Measurements from ENCODE around the gene MEIOSIN. TPM values are rescaled to one million over a fixed set of nuclear protein-coding genes. Genes with fewer than 3 reads are reported as not detected.

The MEIOSIN gene
- polyA plus RNA-seq, 1 donor from 2014 or later = not detected

DNA sequence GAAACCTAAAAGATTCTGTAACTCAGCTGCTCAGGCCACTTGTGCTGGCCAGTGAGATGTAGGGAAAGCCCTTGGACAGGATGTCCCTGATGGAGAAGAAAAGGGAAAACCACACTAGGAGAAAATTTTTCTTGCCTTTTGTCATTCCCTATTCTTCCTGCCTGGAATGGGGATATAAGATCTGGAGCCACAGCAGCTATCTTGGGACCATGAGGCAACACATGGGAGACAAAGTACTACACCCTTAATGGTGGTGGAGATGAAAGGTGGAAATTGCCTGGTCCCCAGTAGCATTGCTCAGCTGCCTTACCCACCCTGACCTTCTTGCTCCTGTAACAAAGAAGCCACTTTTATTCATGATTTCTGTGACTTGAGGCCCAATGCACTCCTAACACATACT, 72.5 kb downstream of the MEIOSIN start:
- H4K20me1 ChIP-seq (ENCODE audit: insufficient read depth) = no peaks in the 10 kb centered on the region

DNA sequence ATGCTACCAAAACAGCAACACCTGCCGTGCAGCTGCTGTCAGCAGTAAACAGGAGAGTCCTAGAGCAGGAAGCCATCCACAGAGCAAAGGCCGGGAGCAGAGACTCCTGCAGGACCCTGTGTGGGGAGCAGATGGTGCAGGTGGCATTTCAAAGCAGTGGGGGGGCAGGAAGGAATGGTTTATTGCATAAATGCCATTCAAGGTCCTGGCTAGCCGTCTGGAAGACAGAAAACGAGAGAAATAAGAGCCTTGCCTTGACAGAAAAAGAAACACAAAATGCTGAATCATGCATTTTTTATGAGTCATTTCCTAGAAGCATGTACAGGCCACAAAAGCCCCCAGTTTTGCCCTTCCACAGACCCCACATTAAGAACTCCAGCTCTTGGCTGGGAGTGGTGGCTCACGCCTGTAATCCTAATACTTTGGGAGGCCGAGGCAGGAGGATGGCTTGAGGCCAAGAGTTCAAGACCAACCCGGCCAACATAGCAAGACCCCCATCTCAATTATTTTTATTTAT, 76.5 kb downstream of the MEIOSIN start:
- Histone ChIP-seq H3K9me2 (ENCODE audit: insufficient read depth, low read length) (no peaks in the 10 kb centered on the region), H3K36me3 (ENCODE audit: insufficient read depth, low read length) (no peaks in the 10 kb centered on the region), H3K4me3 (ENCODE audit: low read length) (no peak overlapping the region), H4K20me1 (ENCODE audit: insufficient read depth) (no peaks in the 10 kb centered on the region), H3K27ac (ENCODE audit: low read length) (no peak overlapping the region), H3K27me3 (ENCODE audit: insufficient read depth, low read depth, low read length) (no peaks in the 10 kb centered on the region), H3K9me3 (ENCODE audit: low read length) (no peaks in the 10 kb centered on the region), H3K79me2 (replicated peaks; ENCODE audit: insufficient read depth, low read length) (no peaks in the 10 kb centered on the region), H3K9ac (ENCODE audit: low read length) (no peak overlapping the region), H2AFZ (ENCODE audit: low read depth, low read length) (no peak overlapping the region), H3K4me2 (ENCODE audit: low read length) (no peak overlapping the region), H3F3A (ENCODE audit: insufficient read depth, low read length, poor library complexity, severe bottlenecking) (no peaks in the 10 kb centered on the region)
- TF ChIP-seq EP300 (conservative IDR thresholded peaks at IDR 0.05; ENCODE audit: poor library complexity, severe bottlenecking) = no peak
- TF ChIP-seq TAF1 (IDR thresholded peaks at IDR 0.05; ENCODE audit: low read depth) = no peak
- TF ChIP-seq, protein P1, sequence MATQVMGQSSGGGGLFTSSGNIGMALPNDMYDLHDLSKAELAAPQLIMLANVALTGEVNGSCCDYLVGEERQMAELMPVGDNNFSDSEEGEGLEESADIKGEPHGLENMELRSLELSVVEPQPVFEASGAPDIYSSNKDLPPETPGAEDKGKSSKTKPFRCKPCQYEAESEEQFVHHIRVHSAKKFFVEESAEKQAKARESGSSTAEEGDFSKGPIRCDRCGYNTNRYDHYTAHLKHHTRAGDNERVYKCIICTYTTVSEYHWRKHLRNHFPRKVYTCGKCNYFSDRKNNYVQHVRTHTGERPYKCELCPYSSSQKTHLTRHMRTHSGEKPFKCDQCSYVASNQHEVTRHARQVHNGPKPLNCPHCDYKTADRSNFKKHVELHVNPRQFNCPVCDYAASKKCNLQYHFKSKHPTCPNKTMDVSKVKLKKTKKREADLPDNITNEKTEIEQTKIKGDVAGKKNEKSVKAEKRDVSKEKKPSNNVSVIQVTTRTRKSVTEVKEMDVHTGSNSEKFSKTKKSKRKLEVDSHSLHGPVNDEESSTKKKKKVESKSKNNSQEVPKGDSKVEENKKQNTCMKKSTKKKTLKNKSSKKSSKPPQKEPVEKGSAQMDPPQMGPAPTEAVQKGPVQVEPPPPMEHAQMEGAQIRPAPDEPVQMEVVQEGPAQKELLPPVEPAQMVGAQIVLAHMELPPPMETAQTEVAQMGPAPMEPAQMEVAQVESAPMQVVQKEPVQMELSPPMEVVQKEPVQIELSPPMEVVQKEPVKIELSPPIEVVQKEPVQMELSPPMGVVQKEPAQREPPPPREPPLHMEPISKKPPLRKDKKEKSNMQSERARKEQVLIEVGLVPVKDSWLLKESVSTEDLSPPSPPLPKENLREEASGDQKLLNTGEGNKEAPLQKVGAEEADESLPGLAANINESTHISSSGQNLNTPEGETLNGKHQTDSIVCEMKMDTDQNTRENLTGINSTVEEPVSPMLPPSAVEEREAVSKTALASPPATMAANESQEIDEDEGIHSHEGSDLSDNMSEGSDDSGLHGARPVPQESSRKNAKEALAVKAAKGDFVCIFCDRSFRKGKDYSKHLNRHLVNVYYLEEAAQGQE (IDR thresholded peaks at IDR 0.05; ENCODE audit: borderline replicate concordance) = no peak
- TF ChIP-seq, protein P2, sequence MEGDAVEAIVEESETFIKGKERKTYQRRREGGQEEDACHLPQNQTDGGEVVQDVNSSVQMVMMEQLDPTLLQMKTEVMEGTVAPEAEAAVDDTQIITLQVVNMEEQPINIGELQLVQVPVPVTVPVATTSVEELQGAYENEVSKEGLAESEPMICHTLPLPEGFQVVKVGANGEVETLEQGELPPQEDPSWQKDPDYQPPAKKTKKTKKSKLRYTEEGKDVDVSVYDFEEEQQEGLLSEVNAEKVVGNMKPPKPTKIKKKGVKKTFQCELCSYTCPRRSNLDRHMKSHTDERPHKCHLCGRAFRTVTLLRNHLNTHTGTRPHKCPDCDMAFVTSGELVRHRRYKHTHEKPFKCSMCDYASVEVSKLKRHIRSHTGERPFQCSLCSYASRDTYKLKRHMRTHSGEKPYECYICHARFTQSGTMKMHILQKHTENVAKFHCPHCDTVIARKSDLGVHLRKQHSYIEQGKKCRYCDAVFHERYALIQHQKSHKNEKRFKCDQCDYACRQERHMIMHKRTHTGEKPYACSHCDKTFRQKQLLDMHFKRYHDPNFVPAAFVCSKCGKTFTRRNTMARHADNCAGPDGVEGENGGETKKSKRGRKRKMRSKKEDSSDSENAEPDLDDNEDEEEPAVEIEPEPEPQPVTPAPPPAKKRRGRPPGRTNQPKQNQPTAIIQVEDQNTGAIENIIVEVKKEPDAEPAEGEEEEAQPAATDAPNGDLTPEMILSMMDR (IDR thresholded peaks at IDR 0.05; ENCODE audit: poor library complexity, severe bottlenecking) = no peak
- no peak for TF ChIP-seq POLR2AphosphoS5 (IDR thresholded peaks at IDR 0.05)
- TF ChIP-seq RAD21 (conservative IDR thresholded peaks at IDR 0.05) = no peak
- TF ChIP-seq EZH2 (IDR thresholded peaks at IDR 0.05; ENCODE audit: borderline replicate concordance, insufficient read depth, low read length, poor library complexity, severe bottlenecking) = no peak
- TF ChIP-seq MXI1 (conservative IDR thresholded peaks at IDR 0.05; ENCODE audit: poor library complexity, severe bottlenecking) = no peak
- no peak for TF ChIP-seq SMC3 (conservative IDR thresholded peaks at IDR 0.05; ENCODE audit: poor library complexity)

More for the DNA sequence above, 72.5 kb downstream of the MEIOSIN start:
- TF ChIP-seq, protein P2 (IDR thresholded peaks at IDR 0.05; ENCODE audit: poor library complexity, severe bottlenecking) = no peak
- TF ChIP-seq, protein P1 (IDR thresholded peaks at IDR 0.05; ENCODE audit: borderline replicate concordance) = no peak
- TF ChIP-seq MXI1 (conservative IDR thresholded peaks at IDR 0.05; ENCODE audit: poor library complexity, severe bottlenecking) (no peak), SMC3 (conservative IDR thresholded peaks at IDR 0.05; ENCODE audit: poor library complexity) (no peak), TAF1 (IDR thresholded peaks at IDR 0.05; ENCODE audit: low read depth) (no peak), POLR2AphosphoS5 (IDR thresholded peaks at IDR 0.05) (no peak), RAD21 (conservative IDR thresholded peaks at IDR 0.05) (no peak), EP300 (conservative IDR thresholded peaks at IDR 0.05; ENCODE audit: poor library complexity, severe bottlenecking) (no peak), EZH2 (IDR thresholded peaks at IDR 0.05; ENCODE audit: borderline replicate concordance, insufficient read depth, low read length, poor library complexity, severe bottlenecking) (no peak)
- Histone ChIP-seq H3K36me3 (ENCODE audit: insufficient read depth, low read length) (no peaks in the 10 kb centered on the region), H3K4me2 (ENCODE audit: low read length) (no peak overlapping the region), H2AFZ (ENCODE audit: low read depth, low read length) (no peak overlapping the region), H3K4me3 (ENCODE audit: low read length) (no peak overlapping the region), H3K79me2 (replicated peaks; ENCODE audit: insufficient read depth, low read length) (no peaks in the 10 kb centered on the region), H3K27ac (ENCODE audit: low read length) (no peak overlapping the region), H3K9me2 (ENCODE audit: insufficient read depth, low read length) (no peaks in the 10 kb centered on the region), H3F3A (ENCODE audit: insufficient read depth, low read length, poor library complexity, severe bottlenecking) (no peaks in the 10 kb centered on the region), H3K9ac (ENCODE audit: low read length) (no peak overlapping the region), H3K27me3 (ENCODE audit: insufficient read depth, low read depth, low read length) (no peaks in the 10 kb centered on the region), H3K9me3 (ENCODE audit: low read length) (no peaks in the 10 kb centered on the region)
